Non-pigmented ciliary epithelial cell (primary cell): ENCODE measurements around the gene SYNE1.

Experiments used
- DNase-seq: peaks from one replicate; pipeline ENCODE4 v3.0.0-alpha.2; 2010; ENCODE audit warnings: low read depth

Gene SYNE1

DNA sequence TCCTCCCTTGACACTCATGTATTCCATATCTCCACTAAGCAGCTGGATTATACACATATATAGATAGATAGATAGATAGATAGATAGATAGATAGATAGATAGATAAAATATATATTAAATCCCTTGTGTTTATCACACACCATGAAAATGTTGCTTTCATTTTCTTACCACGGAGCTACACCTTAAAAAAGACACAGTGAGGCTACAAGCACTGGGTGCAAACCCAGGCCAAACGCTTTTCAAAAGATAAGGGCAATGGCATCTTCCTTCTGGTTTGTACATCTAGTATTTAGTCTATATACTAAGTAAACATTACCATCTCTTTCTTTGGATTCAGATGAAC lies 452.6 kb downstream of the SYNE1 start:
- no peak for DNase-seq

DNA sequence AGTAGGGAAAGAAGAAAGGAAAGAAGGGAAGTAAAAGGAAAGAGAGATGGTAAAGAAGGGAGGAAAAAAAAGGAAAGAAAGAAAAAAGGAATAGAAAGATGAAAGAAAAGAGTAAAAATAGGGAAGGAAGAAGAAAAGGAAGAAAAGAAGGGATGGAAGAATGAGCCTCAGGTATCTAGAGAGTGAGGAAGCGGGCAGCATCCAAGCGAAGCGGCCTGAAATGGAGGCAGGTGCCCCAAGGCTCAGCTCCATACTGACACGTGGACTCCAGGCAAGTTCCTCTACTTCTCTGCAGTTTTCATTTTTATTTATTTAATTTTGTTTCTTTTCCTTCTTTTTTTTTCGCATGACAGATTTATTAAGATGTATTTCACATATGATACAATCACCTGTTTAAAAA lies 456.6 kb downstream of the SYNE1 start:
- DNase-seq: no peak

DNA sequence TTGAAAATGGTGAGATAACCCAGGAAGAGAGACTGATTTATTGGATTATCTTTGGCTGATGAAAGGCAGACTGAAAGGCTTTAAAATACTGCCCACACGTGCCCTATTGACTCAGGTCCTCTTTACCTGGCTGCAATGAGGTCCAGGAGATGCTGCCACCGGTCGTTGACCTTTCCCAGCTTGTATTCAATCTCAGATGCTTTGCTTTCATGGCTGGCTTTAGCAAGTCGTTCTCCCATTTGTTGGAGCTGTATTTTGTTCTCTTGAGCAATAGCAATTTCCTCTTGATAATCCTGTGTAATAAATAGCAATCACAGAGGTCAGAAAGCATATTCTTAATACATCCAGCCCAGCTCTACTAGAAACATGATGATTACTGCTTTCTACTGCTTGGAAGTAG lies 460.9 kb downstream of the SYNE1 start:
- DNase-seq: no peak

DNA sequence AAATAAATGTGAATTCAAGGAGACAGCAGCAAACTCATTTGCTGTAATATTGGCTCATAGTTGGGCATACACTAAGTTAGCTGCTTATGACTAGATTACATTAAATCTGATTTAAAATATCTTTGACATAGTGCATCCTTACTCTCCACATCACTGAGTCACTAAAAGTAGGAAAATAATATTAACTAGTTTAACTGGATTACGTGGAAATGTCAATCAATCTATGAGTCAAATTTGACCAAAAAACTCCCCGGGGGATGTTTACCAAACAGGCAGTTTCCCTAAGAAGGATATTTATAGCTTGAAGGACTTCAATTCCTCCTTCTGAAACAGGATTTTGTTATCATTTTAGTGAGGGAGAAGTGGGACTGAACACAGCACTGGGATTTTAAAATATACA lies 463.2 kb downstream of the SYNE1 start:
- no peak for DNase-seq

DNA sequence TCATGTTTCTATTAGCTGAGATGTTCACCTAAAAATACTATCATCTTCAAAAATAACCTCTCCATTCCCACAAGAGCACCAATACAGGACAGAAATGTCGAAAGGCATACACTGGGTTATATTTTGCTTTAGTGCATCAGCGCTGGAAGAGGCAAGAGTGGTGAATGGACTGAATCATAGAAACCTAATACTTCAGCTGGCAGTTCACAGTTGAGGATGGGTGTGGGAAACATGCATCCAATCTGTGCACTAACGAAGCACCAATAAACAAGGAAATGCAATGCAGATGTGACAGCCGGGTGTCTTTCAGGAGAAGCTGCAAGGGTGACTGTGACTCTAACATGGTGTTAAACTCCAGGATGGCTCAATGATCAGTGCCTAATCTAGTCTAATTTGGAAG lies 463.8 kb downstream of the SYNE1 start:
- no peak for DNase-seq

DNA sequence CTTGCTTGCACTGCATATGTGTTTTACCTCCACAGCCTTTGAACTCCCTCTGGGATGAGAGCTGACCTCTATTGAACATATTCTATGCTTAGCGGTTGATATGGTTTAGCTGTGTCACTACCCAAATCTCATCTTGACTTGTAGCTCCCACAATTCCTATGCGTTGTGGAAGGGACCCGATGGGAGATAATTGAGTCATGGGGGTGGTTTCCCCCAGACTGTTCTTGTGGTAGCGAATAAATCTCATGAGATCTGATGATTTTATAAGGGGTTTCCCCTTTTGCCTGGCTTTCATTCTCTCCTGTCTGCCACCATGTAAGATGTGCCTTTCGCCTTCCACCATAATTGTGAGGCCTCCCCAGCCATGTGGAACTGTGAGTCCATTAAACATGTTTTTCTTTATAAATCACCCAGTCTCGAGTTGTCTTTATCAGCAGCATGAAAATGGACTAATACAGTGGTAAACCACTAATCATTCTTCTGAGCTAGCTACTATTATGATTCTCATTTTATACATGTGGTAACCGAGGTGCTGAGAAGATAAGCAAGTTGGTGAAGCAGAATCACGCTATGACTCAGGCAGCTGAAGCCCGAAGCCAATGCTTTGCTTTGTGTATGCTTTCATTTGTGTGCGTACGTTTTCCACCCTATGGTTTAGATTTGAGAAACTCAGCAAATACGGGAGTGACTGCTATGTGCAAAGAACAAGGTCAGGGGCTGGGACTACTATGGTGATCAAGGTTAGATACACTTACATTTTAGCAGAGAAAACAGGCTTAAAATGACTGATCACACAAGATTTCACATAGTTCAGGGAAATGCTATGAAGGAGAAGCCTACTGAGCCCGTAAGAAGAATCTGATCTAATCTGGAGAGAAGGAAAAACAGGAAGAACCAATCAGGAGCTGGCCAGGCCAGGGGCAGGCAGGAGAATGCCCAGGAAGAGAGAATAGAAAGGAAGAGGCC lies 466.2 kb downstream of the SYNE1 start:
- peak; percentile 79 for DNase-seq

DNA sequence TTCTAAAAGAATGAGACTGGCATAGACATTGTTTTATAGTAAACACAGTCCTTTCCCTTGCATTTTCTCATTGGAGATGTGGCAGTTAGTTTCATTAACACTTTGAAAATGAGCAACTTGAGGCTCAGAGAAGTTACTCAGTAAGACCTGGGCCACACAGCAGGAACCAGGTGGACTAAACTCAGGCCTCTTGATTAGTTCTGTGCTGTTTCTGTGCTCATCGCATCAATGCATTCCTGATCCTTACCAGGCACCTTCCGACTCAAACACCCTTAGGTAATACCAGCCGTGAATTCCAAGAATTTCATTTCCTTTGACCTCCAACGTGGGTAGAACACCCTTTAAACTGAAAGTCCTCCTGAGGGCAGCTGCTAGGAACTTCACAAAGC lies 466.9 kb downstream of the SYNE1 start:
- DNase-seq: no peak

DNA sequence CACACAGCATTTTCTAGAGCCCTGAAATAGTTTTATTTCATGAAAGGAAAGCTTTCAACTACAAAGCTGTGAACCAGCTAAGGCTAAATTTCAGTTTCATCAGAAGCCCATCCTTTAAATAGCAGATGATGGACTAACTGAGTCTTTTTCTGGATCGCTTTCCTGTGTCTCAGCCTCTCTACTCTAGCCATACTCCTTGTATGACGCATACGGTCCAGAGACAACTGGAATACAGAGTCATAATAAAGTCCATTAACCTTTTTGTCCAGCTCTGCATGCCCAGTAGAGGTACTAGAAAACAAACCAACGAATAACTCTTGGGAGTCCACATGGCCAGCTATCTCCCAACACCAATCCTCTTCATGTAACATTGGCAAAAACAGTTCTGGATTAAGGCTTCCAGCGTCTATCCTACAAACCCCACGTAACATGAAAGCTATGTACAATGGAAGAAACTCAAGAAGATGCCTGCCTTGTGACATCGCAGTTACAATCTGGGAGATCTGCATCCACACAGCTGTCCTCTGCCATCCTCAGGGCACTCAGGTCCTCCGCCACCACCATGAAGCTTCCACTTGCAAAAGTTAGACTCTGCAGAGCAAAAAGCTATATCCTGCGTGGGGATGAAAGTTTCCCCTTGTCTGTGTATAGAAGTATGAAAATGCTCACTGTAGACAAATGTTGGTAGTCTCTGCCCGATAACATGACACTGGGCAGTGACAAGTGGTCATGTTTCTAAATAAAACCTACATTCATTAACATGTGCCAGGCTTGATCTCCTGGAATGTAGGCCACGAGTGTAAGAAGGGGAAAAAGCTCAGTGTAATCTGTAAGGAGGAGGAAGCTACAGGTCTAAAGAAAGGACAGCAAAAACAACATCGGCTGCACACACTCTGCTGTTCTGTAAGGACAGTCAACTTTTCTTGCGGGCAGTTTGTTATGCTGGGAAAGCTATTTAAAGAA lies 469.2 kb downstream of the SYNE1 start:
- DNase-seq: no peak

DNA sequence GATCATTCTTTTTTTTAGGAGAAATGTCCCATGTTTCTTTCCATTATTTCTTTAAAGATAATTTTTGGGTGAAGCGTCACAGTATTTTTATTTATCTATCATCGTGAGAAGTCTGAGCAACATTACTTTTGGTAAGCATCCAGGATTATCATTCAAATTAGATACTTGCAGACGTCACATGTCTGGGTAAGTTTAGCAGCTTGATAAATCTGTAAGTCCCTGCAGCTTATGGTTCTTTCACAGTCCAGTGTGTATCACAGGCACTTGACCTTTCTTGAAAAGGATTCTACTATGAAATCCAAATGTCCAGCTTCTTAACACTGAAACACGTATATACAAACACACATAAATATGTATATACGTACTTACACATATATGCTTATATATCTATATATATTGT lies 470.3 kb downstream of the SYNE1 start:
- DNase-seq: no peak

DNA sequence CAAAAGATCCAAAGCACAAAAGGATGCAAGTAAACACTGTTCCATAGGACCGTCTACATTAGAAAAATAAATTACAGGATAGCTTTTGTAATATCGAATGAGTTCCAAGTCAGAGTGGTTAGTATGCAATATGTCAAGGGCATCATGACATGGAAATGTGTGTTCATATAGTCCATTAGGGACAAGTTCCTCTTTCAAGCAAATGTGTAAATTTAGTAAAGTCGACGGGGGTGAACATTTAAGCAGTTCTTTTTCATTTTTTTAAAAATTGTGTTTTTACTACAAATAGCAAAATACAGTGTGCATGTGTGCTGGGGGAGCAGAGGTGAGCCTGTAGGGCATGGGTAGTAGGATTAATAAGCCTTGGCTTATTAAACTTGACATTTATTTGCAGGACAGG lies 470.7 kb downstream of the SYNE1 start:
- DNase-seq: no peak

DNA sequence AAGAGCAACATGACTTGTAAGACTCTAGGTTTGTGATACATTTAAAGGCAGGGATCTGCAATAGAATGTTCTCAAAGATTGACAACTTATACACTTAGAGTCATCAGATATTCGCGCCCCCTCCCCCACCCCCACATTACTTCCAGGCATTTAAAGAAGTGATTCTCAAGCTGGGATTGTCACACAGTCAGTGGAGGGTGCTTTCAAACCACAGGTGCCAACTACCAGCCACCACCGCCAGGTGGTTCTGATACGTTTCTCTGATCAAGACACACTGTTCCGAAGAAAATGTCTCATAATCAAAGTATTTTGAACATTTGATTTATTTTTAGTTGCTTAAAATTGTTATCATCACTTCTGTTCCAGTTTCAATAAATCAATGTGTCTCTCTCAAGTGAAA lies 472.2 kb downstream of the SYNE1 start:
- no peak for DNase-seq

DNA sequence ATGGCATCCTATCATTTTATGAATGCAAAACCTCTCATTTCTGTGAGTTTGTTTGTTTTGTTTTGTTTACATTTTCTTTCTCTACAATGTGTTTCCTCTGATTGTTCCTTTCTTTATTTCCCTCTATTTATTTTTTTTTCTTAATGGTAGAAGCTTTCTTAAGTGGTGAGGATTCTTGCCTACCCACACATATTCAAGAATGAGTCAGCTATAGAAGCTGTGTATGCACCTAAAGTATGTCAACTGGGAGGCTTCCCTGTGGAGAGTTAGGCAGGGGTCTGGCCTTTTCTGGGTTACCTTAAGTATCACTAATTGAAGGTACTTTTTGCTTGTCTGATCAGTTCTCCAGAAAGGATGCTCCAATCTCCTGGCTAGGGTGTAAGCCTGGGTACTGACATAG lies 475.7 kb downstream of the SYNE1 start:
- DNase-seq: peak; percentile 60

DNA sequence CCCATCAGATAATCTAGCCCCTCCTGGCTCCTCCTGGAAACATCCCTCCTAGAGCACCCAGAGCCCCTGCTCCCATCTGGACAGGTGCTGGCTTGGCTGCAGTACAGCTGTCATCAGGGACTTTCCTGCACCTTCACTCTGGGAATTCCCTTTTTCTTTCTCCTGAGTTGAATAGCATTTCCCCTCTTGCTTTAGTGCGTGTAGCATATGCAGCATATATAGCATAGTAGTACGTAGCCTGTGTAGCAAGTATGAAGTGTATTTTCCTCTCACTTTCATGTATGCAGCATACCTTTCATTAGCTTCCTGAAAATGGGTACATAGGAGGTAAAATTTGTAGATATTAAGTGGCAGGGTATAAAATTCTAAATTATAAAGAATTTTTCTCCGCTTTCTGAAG lies 476.8 kb downstream of the SYNE1 start:
- DNase-seq: no peak

DNA sequence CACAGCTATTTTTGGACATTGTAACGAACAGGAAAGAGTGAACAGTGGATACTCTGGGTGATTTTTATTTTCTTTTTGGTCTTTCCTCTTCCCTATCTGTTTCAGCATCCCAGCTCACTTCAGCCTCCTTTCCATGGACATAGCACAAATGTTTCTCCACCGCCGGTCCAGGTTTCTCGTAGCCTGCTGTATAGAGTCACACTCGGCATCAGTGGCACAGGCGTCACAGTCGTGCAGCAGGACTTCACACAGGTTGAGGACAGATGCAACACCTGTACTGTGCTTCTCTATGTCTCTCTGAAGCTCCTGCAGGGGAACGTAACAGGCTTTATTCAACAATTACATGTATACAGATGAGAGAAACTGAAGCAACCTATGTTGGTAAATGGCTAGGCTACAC lies 481.4 kb downstream of the SYNE1 start:
- no peak for DNase-seq

DNA sequence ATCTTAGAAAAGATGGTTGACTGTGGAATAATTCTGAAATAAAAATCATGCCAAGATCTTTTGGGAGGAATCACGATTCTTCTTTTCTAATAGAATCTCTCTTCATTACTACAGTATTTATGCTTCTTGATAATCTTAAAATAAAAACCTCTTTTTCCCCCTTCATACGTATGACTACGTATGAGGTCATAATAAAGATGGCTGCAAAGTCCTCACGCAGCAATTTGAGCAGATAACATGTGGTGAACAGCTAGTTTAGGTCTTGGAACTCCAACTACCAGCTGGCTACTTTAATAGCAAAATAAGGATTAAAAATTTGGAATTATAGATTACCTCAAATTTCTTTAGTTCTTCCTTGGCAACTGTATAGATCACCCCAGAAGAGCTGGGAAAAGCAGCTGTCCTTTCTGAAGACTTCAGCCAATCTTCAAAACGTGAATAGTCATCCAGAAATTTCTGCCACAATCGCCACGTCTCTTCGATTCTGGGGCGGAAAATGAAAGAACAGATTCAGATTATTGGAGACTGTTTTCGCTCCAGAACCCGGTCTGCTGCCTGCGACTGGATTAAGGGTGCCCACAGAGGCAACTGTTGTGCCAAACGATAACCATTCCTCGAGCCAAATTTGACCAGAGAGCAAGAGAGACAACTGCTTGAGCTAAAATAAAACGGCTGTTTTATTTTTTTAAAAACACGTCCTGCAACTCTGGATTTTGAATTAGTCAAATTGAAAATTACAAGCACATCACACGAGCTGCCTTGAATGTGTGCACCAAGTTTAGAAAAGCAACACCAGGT lies 482.4 kb downstream of the SYNE1 start:
- no peak for DNase-seq

DNA sequence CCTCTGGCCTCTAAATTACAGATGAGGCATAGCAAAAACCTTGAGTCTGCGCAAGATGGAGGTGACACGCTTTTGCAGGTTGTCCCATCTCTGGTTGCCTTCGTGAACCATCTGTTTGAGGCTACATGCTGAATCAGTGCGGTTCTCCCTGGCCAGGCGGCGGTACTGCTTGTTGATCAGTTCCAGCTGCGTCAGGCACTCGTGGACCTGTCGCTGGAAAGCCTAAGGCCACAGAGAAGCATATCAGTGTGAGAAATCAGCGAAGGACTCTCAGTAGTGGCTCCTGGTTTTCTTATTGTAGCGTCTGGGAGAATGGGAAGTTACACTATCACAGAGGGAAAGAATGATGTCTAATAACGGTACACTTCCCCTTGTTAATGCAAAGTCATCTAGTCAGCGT lies 485.2 kb downstream of the SYNE1 start:
- DNase-seq: no peak

DNA sequence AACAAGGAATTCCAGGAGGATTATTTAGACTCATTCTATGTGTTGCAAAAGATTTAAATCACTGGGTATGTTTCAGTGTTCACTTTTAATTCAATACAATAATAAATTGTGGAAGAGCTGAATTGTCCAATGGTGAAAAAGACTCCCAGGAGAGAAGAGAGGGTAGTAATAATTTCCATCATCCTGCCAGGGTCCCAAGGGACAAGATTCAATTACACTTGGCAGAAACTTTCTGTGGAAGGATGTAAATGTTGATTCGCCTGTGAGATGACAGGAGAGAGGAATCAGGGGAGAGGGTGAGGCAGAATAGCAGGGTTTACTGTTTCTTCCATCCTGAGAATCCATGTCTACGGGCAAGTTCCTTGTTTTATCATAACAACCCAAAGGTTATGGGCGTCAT lies 487.0 kb downstream of the SYNE1 start:
- DNase-seq: no peak

DNA sequence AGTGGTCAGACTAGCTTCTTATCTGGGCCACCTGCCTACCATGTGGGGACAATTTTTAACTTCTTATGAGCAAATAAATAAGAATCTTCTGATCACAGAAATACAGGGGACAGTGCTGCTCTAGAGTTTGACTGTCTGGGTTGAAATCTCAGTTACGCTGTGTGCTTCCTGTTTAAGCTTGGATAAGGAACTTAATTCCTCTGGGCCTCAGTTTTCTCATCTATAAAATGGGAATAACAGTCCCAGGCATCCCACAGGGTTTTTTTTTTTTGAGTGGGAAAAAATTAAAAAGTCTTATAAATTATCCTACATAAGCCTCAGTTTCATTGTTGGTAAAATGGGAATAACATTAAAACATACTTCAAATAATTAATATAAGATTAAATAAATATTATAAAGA lies 488.8 kb downstream of the SYNE1 start:
- no peak for DNase-seq

DNA sequence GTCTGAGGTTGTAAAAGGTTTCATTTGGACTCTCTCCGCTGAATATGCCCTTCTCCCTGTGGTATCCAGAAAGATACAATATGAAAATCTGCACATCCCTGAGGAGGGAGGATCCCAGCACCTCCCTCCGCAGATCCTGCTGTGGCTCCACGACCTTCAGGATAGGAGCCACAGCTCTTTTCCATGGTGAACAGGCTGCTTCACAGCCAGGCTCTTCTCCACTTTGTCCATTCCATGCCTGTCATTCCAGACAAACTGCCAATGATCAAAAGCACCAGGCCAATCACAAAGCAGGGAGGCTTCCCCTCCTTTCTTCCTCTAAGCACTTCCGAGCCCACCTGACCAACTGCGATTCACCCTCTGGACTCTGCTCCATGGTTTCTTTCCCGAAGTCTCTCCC lies 489.9 kb downstream of the SYNE1 start:
- DNase-seq: no peak

DNA sequence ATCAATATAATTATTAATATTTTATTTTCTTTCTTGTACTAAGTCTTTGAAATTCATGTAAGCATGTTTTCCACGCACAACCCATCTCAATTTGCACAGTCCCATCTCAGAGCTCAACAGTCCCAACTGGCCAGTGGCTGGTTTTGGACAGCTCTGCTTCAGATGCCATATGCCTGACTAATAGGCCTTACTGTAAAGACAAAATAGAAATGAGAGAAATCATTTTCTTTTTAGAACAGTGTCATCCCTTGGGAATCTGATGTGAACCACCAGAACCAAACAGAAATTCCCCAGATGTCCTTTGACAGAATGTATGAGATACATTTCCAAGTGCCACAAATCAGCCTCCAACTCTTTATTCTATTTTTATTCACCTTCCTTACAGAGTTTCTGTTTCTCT lies 490.8 kb downstream of the SYNE1 start:
- DNase-seq: peak; percentile 65

DNA sequence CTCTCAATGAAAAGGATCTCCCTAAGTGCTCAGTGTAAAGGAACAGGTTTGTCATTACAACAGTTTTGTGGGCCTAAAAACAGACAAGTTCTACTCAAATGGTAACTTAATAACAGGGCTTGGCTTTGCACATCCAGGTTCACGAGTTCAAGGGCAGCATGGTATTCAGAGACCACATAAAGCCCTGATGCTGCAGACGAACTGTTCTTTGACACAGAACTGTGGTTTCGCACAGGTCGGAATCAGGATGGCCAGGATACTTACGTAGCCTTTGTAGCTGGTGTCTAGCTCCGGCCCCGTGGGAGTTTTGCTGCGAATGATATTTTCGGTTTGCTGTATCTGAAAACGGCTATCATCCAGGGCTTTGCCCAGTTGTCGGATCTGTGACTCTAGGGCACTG lies 493.8 kb downstream of the SYNE1 start:
- DNase-seq: no peak

DNA sequence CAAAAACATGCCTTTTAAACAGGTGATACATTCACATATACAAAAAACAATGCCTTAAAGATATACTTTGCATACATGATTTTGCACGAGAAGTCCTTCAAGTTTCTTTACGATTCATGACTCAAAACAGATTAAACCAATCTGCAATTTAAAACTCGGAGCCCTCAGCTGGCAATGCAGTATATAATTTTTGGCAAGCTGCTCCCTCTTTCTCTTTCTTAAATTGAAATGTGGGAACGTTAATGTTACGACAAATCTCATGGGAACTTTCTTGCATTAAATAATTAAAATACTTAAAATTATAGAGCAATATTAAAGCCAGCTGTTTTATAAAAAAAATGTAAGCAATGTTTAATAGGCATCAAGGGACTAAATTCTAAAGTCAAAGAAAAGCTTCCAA lies 495.1 kb downstream of the SYNE1 start:
- DNase-seq: no peak
